ENCODE data around the gene FAM32A.
"Not testable (repeated sequence)": the region's sequence is repeated elsewhere in the genome, so short reads cannot be mapped to it uniquely, and the experiment has no call there.

The FAM32A gene

DNA sequence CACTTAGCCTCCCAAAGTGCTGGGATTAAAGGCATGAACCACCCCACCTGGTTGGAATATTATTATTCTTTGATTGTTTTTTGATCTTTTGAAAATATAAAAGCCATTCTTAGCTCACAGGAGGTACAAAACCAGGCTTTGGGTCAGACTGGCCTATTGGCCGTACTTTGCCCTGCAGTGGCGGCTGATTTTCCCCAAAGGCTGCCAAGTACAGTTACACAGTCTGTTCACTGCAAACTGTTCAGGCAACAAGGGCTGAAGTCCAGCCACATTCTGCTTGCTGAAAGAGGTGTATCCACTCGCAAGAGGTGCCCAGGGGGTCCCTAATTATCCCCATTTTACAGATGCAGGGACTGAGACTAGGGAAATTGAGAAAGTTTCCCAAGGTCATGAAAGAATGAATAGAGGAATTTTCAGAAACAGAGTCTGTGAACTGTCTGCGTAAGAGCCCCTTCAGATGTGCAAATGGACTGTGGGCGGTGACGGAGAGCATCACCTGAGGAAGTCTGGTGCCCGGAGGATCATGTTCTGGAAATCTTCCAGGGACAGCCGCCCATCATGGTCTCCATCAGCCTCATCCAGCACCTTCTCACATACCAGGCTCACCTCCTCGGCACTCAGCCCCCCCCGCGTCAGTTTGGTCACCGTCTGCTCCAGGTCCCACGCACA, 20.9 kb upstream of the FAM32A start:
- no peak for DNase-seq

DNA sequence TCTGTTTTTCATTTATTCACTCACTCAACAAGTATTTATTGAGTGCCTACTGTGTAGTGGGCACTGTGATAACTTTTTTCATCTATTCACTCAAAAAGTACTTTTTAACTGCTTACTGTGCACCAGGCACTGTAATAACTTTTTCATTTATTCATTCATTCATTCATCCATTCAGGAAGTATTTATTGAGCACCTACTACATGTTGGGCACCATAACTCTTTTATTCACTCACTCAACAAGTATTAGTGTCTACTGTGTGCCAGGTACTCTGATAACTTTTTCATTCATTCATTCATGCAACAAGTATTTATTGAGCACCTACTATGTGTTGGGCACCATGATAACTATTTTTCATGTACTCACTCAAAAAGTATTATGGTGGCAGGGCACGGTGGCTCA, 18.8 kb upstream of the FAM32A start:
- DNase-seq = no peak

DNA sequence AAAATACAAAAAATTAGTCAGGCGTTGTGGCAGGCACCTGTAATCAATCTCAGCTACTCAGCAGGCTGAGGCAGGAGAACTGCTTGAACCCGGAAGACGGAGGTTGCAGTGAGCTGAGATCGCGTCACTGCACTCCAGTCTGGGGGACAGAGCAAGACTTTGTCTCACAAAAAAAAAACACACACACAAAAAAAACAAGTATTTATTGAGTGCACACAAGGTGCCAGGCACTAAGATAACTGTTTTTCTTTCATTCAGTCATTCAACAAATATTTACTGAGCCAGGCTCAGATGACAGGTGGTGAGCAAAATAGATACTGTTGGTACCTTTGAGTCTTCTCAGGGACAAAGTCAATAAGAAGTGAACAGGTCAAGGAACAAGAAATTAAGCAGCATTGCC, 18.2 kb upstream of the FAM32A start:
- no peak for DNase-seq

DNA sequence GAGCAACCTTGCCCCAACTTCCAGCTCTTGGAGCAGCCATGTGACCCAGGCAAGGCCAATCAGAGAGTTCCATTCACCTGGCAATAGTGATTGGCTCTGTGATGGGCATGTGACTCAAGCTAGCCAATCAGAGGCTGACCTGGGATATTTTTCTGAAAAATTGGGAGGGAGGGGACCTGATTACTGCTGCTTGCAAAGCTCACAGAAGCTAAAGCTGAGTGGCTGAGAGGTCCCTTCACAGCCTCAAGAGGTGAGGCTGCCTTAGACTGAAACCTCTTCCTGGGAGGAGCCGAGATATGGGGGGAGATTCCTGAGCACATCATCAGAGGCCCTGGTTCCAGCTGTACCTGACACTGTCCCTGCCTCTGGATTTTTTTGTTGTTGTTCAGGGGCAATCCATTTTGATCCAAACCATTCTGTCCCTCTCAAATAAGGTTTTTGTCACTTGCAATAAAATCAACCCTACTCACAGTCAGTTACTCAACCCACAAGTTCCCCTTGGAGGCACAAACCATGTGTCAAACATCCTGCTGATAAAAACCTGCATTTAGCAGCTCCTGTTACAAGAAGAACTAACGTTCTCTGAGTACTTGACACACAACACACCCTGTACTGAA, 16.6 kb upstream of the FAM32A start:
- peak; percentile 81 to 82 for DNase-seq

DNA sequence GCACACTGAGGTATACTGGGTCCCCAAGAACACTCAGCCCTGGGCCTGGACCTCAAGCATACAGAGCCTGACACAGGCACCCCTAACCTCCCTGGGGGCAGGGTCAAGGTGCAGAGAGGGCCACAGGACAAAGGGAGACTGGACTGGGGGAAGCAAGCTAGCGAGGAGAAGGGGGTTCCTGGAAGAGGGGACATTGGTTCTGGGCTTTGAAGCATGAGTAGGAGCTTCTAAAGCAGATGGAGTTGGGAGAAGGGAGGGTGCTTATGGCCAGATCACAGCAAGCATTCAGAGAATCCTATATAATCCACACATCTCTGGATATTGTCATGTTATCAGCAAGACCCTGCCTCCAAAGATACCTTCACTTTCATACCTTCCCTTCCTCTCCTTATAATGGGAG, 15.1 kb upstream of the FAM32A start:
- no peak for DNase-seq

DNA sequence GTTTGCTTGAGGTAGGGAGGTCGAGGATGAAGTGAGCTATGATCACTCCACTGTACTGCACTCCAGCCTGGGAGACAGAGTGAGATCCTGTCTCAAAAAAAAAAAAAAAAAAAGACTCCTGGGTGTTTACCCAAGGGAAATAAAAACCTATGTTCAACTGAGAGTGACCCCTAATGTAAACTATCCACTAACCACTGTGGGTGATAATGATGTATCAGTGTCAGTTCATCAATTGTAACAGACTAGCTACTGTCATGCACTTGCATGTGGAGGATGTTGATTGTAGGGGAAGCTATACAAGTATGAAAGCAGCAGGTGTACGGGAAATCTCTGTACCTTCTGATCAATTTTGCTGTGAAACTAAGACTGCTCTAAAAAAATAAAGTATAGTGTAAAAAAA, 9.3 kb upstream of the FAM32A start:
- no peak for DNase-seq

DNA sequence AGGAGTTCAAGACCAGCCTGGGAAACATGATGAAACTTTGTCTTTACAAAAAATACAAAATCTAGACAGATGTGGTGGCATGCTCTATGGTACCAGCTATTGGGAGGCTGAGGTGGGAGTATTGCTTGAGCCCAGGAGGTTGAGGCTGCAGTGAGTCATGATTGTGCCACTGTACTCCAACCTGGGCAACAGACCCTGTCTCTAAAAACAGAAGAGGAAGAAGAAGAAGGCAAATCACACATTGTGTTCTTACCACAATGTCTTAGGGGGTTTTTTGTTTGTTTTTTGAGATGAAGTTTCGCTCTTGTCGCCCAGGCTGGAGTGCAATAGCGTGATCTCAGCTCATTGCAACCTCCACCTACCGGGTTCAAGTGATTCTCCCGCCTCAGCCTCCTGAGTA, 6.3 kb upstream of the FAM32A start:
- not testable (repeated sequence) for DNase-seq

DNA sequence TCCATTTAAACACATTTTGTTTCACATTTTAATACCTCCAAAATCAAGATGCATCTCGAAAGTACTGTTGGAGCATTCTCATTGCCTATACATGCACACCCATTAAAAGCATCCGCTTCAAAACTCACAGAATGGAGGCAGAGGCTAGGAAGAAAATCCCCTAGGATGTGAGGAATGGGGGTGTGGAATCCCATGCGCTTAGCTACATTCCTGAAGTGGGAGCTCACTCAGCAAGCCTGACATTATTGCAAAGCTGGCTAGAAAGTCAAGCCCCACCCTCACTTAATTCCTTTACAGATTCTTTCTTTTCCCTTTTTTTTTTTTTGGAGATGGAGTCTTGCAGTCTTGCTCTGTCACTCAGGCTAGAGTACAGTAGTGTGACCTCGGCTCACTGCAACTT, 4.6 kb upstream of the FAM32A start:
- no peak for DNase-seq

DNA sequence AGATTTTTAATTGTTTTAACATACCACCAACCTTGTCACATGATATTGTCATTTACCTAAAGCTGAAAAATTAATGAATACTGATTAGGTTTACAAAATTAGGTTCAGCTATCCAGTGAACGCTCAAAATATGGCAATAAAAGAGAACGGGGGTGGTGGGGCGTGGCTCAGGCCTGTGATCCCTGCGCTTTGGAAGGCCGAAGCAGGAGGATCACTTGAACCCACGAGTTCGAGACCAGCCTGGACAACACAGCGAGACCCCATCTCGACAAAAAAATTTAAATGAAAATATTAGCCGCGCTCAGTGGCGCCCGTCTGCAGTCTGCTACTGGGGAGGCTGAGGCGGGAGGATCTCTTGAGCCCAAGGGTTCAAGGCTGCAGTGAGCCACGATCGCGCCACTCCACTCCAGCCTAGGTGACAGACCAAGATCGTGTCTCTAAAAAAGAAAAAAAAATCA, 516 bp upstream of the FAM32A start:
- no peak for DNase-seq

DNA sequence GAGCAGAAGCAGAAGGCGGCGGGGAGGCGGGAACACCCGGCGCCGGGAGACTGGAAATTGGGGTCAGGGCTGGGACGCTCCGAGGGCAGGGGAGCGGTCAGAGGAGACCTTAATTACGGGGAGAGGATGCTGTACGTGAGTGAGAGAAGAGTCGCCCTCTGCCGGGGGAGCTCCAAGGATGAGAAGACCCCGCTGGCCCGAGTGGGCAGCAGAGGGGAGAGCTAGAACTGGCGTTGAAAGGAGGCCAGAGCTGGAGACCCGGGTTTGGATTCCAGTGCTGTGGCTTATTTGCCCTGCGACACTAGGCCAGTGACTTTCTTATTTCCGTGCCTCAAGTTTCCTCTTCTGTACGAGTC, 536 bp downstream of the FAM32A start:
- peak; percentile 30 to 46 for DNase-seq

DNA sequence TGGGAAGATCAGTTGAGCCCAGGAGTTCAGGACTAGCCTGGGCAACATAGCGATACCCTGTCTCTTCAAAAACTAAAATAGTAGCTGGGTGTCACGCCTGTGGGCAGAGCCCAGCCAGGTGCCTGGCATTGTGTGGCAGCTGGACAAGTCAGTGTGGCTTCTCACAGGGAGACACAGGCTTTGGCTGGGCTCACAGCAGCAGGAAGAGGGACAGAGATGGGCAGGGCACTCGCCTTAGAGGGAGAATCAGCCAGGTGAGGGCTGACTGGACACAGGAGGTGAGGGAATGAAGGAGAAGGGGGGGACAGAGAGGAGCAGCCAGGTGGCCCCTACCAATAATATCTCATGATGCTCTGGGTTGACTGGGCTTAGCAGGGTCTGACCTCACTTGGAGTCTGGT, 3.3 kb downstream of the FAM32A start:
- DNase-seq = no peak

DNA sequence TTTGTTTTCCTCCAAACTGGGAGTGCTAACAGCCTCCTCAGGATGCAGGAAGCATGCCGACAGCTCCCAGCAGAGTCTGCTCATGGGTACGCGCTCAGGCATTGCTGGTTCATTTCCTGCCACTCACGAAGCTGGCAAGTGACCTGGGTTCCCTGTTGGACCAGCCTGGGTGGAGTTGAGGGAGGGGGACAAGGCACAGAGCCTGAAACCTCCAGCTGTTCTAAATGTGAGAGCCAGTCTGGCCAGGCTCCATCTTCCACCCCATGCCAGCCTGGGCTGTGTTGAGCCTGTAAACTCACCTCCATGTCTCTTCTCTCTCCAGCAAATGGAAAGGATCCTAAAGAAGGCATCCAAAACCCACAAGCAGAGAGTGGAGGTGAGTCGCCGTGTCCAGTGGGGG, 5.0 kb downstream of the FAM32A start:
- no peak for DNase-seq

DNA sequence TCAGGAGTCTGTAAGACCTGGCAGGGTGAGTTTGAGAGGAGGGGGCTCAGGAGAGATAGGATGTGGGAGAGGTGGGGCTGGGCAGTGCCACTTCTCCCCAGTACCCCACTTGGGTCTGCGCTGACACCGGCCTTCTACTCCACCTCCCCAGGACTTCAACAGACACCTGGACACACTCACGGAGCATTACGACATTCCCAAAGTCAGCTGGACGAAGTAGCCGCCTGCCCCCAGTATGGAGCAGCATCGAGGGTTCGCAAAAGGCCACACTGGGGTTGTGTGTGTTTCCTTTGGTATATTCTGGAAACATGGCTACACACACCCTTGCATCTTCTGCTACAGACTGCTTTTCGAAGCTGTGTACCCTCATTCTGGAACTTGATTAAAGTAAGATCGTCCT, 5.5 kb downstream of the FAM32A start:
- DNase-seq = no peak

DNA sequence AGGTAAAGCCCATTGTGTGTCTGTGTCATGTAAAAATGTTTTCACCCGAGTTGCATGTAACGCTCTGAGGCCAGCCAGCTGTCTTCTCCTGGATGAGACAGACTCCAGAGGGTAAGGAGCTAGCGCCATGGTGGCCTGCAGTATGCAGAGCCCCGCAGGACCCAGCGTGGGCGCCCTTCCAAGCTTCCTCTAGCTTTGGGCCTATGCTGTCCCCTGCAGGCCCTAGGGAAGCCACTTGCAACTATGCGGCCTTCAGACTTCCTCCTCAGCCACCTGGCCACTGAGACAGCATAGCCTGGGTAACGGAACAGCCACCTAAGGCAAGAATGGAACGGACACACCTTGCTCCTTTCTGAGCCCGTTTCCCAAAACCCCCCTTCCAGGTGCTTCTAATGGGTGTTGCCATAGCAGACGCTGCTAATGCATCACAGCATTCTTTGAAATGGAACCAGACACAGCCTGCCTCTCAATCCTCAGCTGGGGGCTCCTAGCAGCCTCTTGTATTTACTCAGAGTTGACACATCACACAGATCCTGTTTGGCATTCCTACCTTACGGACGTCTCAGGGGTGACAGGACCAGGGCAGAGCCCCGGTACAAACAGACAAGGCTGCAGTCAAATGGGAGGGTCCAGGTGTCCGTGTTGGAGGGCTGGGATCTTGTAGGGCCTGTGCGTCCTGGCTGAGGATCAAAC, 6.2 kb downstream of the FAM32A start:
- DNase-seq = no peak

DNA sequence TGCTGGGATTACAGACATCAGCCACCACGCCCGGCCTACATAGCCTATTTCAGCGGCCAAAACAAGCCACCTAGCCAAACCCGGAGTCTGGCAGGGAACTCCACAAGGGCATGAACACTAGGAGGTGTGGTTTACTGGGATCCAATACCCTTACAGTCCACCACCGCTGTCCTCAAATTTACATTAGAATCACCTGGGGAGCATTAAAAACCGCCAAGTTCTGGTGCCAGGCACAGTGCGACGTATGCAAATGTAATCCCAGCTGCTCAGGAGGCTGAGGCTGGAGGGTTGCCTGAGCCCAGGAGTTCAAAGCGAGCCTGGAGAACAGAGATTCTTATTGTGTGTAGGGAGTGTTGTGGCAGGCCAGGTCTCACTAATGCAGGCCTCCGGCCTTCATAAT, 8.3 kb downstream of the FAM32A start:
- no peak for DNase-seq

DNA sequence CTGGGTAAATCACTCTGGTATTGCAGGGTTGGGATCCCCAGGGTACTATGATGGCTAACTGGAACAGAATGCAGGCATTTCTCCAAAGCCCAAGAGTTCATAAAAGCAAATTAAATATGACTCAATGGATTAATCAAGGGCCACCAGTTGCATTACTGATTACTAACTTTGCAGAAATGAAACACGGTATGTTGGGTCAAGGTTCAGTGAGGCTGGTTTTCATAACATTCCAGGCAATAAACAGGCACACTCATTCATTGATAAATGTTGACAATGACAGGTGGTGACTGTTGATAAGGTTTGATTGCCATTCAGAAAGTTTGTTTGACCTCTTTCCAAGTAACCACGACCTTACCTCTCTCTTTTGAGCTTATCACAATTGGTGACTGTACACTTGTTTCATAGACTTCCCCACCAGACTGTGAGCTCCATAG, 12.0 kb downstream of the FAM32A start:
- no peak for DNase-seq

DNA sequence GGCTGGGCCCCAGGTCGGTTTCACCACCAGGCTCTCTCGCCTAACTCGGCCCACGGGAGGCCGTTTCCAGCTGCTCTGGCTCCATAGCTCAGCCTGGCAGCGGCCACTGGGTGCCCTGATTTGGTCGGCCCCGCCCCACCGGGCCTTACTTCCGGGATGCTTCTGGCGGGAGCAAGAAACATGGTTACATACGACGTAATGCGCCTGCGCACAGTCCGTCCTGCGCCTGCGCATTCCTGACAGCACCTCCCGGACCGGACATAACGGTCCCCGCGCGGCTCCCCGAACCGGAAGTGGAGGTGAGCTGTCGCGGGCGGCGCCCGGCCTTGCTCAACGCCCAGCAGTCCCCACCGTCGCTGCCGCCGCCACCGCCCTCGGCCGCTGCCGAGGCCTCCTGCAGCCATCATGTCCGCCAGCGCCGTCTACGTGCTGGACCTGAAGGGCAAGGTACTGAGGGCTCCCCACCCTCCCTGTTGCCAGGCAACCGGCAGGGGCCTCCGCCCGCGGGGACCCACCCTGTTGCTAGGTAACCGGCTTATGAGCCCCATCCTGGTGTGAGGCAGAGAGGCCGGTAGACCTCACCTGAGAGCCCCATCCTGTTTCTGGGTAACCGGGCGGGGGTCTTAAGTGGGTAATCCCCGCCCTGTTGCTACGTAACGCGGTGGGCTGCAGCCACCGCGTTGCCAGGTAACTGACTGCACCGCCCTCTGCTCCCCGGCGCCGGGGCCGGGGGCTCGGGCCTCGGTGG, 12.6 kb downstream of the FAM32A start, which contains the start of gene AP1M1:
Gene AP1M1, plus strand, starts transcription at position 290 of the 748 bp plus-strand sequence. Its CDS starts 116 bp downstream, at position 406.
- peak; percentile 99 to 100 for DNase-seq

DNA sequence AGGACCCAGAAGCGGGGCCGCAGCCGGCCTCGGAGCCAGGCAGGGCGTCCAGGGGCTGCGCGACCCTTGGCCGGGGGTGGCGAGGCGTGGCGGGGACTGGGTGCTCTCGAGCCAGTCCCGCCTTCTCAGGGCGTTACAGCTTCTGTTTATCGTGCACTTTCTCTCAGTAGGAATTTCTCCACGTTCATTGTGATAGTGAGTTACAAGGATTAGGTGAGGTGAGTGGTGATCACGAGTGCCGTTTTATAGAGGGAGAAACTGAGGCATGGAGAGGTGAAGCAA, 13.1 kb downstream of the FAM32A start:
- DNase-seq = no peak

DNA sequence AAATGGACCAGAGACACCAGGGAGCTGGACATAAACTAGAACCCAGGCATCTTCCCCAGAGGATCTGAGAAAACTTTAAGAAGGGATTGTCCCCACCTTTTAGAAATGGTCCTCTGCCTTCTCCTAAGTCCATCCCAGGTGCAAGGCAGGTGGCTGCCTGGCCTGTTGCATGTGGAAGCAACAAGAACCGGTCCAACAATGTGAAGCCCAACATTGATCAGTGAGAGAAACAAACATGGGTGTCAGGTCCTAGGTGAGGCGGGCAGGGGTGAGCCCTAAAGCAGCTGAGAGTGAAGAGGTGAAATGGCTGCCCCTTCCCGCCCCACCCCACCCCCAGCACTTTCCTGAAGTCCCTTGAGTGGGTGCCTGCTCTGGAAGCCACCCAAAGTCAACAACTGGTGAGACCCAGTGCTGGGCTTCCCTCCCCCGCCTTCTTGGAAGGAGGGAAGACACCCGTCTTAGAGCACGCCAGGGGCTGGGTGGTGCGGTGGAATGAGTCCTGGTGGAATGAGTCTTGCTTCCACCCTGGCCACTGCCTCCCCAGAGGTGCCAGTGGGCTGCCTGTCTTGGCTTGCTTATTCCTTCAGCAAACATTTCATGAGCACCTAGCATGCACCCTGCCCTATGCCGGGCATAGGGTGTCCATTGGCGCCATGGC, 14.2 kb downstream of the FAM32A start:
- DNase-seq = no peak

DNA sequence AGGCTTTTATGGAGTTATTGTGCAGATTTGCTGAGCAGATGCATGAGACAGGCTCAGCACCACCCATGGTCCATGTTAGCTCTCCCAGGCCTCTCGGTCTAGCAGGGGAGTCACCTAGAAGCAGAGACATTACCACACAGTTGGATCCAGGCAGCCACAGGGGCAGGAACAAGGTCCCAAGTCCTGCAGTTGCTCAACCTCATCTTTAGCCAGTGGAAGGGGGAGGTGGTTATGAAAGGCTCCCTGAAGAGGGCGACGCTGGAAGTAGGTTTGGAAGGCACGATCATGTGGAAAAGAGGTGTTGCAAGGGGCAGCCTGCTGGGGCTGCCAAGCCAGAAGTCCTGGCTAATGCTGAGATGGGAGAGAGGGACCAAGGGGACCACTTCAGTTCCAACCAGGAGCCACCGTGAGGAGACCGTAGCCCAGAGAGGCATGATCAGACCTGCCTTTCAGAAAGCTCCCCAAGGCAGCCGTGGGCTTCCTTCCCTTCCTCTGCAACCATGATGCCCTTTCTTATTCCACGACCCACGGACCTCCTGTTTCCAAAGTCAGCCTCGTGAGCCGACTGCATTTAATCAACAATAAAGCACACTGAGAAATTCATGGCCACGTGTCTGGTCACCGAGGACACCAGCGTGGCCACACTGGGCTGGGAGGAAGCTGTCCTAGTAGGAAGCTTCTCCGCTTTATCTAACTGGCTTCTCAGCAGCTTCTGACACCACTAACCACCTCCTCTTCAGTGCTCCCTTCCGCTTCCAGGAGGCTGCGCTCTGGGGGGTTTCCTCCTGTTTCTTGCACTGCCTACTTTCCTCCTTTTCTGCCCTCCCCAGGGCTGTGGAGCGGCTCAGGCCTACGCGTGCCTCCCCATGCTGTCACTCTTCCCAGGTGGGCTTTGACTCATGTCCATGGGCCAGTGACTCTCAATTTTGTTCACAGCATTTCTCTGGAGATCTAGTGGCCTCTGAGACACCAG, 15.1 kb downstream of the FAM32A start:
- DNase-seq = peak; percentile 66 to 73

DNA sequence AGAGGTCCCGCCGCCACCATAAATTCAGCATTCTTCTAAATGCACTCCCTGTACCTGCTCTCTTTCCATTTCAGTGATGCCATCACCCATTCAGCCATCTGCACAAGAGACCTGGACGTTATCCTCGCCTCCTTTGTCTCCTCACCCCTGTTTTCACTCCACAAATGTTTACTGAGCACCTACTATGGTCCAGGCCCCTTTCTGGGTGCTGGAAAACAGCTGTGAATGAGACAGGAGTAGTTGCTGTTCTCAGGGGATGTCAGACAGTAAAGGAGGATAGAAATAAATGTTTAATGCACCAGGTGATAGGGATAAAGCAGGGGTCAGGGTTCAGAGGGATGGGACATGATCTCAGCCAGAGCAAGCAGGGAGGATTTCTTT, 15.8 kb downstream of the FAM32A start:
- DNase-seq = no peak
